HepG2 (cell line): ENCODE results near the gene PRICKLE2.

ENCODE experiments used
- ATF2 ChIP-seq: sonication (generic); formaldehyde crosslinking; IDR thresholded peaks from 2 replicates; pipeline ENCODE4 v1.4.0; 2020; ENCODE audit warnings: missing genetic modification reagents
- GABPB1 ChIP-seq: IDR thresholded peaks from 2 replicates; pipeline ENCODE4 v1.6.1; 2016; ENCODE audit warnings: mild to moderate bottlenecking, missing genetic modification reagents, moderate library complexity, missing compliant biosample characterization
- ISL2 ChIP-seq: sonication (generic); formaldehyde crosslinking; IDR thresholded peaks from 2 replicates; pipeline ENCODE4 v1.5.0; 2020; ENCODE audit warnings: missing genetic modification reagents
- MED13 ChIP-seq: sonication (generic); formaldehyde crosslinking; IDR thresholded peaks from 2 replicates; pipeline ENCODE4 v1.5.0; 2020; ENCODE audit warnings: missing genetic modification reagents
- TARDBP ChIP-seq: sonication (generic); formaldehyde crosslinking; IDR thresholded peaks from 2 replicates; pipeline ENCODE4 v1.8.0; 2022; ENCODE audit warnings: mild to moderate bottlenecking, missing genetic modification reagents
- ZFP36 ChIP-seq: fragments of 150-350 bp; IDR thresholded peaks from 2 replicates; pipeline ENCODE4 v1.6.1; 2018; ENCODE audit warnings: borderline replicate concordance, low read length, low read depth; ENCODE audit not compliant: partially characterized antibody

- TF ChIP-seq TARDBP (CRISPR knock-in tag) (no peak), GABPB1 (CRISPR knock-in tag) (no peak), ZFP36 (no peak), ATF2 (CRISPR knock-in tag) (no peak), ISL2 (CRISPR knock-in tag) (no peak), MED13 (no peak)
These were observed 132.1 kb downstream of the PRICKLE2 start for GRCh38 chr3:64093211-64093610.
